Mesendoderm (in vitro differentiated cells): Measurements from ENCODE around the gene AGO4.
A peak's percentile ranks its signal among the peaks of the same experiment; 100 is the strongest.
"Not testable (repeated sequence)": the region's sequence is repeated elsewhere in the genome, so short reads cannot be mapped to it uniquely, and the experiment has no call there.

Experiments
- DNase-seq: peaks from one replicate; pipeline ENCODE4 v3.0.0; 2013
- H2AK5ac ChIP-seq: 2 replicates; pipeline ENCODE4 v1.6.1; 2013; ENCODE audit warnings: low read length, inconsistent platforms
- H2BK120ac ChIP-seq: 2 replicates; pipeline ENCODE4 v1.6.1; 2013; ENCODE audit warnings: low read depth, mild to moderate bottlenecking, low read length, moderate library complexity, mixed read lengths
- H2BK15ac ChIP-seq: replicated peaks from 2 replicates; pipeline ENCODE4 v1.6.1; 2013; ENCODE audit warnings: low read depth, mild to moderate bottlenecking, moderate library complexity
- H2BK5ac ChIP-seq: 2 replicates; pipeline ENCODE4 v1.6.1; 2013; ENCODE audit warnings: low read length, inconsistent platforms
- H3K18ac ChIP-seq: 2 replicates; pipeline ENCODE4 v1.6.1; 2013; ENCODE audit warnings: mild to moderate bottlenecking, low read length, mixed read lengths
- H3K23ac ChIP-seq: one replicate; pipeline ENCODE4 v1.6.1; 2013; ENCODE audit warnings: low read length
- H3K27ac ChIP-seq: 2 replicates; pipeline ENCODE4 v1.5.1; 2013; ENCODE audit warnings: low read depth, mild to moderate bottlenecking, inconsistent platforms, low read length, moderate library complexity
- H3K27me3 ChIP-seq: 2 replicates; pipeline ENCODE4 v1.6.1; 2013; ENCODE audit warnings: low read length, control low read depth, mild to moderate bottlenecking, inconsistent platforms; ENCODE audit not compliant: insufficient read depth, poor library complexity
- H3K36me3 ChIP-seq: 2 replicates; pipeline ENCODE4 v1.6.1; 2013; ENCODE audit warnings: low read length, inconsistent platforms; ENCODE audit not compliant: control insufficient read depth, insufficient read depth
- H3K4ac ChIP-seq: one replicate; pipeline ENCODE4 v1.6.1; 2013; ENCODE audit warnings: low read depth, mild to moderate bottlenecking, low read length, moderate library complexity
- H3K4me1 ChIP-seq: 2 replicates; pipeline ENCODE4 v1.6.1; 2013; ENCODE audit warnings: low read depth, low read length, inconsistent platforms; ENCODE audit not compliant: control insufficient read depth
- H3K4me2 ChIP-seq: 2 replicates; pipeline ENCODE4 v1.6.1; 2013; ENCODE audit warnings: low read length
- H3K4me3 ChIP-seq: 2 replicates; pipeline ENCODE4 v1.5.1; 2013; ENCODE audit warnings: mild to moderate bottlenecking, low read length
- H3K56ac ChIP-seq: one replicate; pipeline ENCODE4 v1.6.1; 2013; ENCODE audit warnings: low read length
- H3K79me1 ChIP-seq: 2 replicates; pipeline ENCODE4 v1.6.1; 2013; ENCODE audit warnings: low read length, inconsistent platforms
- H3K79me2 ChIP-seq: 2 replicates; pipeline ENCODE4 v1.6.1; 2013; ENCODE audit warnings: mild to moderate bottlenecking, low read length; ENCODE audit not compliant: control insufficient read depth, insufficient read depth
- H3K9ac ChIP-seq: 2 replicates; pipeline ENCODE4 v1.6.1; 2013; ENCODE audit warnings: low read length, inconsistent platforms
- H4K5ac ChIP-seq: one replicate; pipeline ENCODE4 v1.6.1; 2013; ENCODE audit warnings: low read length
- H4K8ac ChIP-seq: one replicate; pipeline ENCODE4 v1.6.1; 2013; ENCODE audit warnings: low read depth, mild to moderate bottlenecking, control low read depth, low read length, moderate library complexity
- WGBS: extraction: QIAGEN DNeasy Blood & Tissue Kit; methylation state at CpG from one replicate; pipeline ENCODE4 v1.1.7; 2013; ENCODE audit warnings: low lambda C conversion rate, missing lambda C conversion rate; ENCODE audit not compliant: insufficient coverage; ENCODE audit errors: extremely low coverage; 5-methylcytosine and 5-hydroxymethylcytosine counted together

Gene AGO4

GRCh38 chr1:35885961-35886558 lies 78.2 kb downstream of the AGO4 start:
- H3K79me2 ChIP-seq: peaks cover 48% of the 10 kb centered on the region
- peak; percentile 98 for DNase-seq
- no peak overlapping the region for H3K4me3 ChIP-seq
- H3K9ac ChIP-seq: peak overlapping the region; percentile 65
- peak overlapping the region; percentile 61 for H3K4me2 ChIP-seq
- peak overlapping the region; percentile 9 for H2BK5ac ChIP-seq
- no peak overlapping the region for H2BK120ac ChIP-seq
- peak overlapping the region; percentile 86 for H3K27ac ChIP-seq
- peak overlapping the region; percentile 67 for H2AK5ac ChIP-seq
- peaks cover 25% of the 10 kb centered on the region for H3K4me1 ChIP-seq
- H3K56ac ChIP-seq: peak overlapping the region; percentile 86
- H3K4ac ChIP-seq: peak overlapping the region; percentile 66
- peaks cover 13% of the 10 kb centered on the region for H3K79me1 ChIP-seq
- no peaks in the 10 kb centered on the region for H3K27me3 ChIP-seq
- no peak overlapping the region for H2BK15ac ChIP-seq
- no peak overlapping the region for H4K8ac ChIP-seq
- no CpG with 5 or more reads among the region's 4 CpGs for WGBS
- no peak overlapping the region for H3K23ac ChIP-seq
- H3K18ac ChIP-seq: no peak overlapping the region
- H4K5ac ChIP-seq: no peak overlapping the region
- no peaks in the 10 kb centered on the region for H3K36me3 ChIP-seq

- Histone ChIP-seq H3K27me3 (no peaks in the 10 kb centered on the region), H3K4me2 (peak overlapping the region; percentile 61), H3K9ac (peak overlapping the region; percentile 65), H2BK15ac (no peak overlapping the region), H3K4ac (peak overlapping the region; percentile 66), H3K4me1 (peaks cover 25% of the 10 kb centered on the region), H3K18ac (peak overlapping the region; percentile 69), H2BK120ac (no peak overlapping the region), H3K27ac (peak overlapping the region; percentile 80), H3K79me1 (peaks cover 13% of the 10 kb centered on the region), H3K79me2 (peaks cover 50% of the 10 kb centered on the region), H2BK5ac (peak overlapping the region; percentile 20), H3K36me3 (no peaks in the 10 kb centered on the region), H3K56ac (peak overlapping the region; percentile 86), H3K23ac (peak overlapping the region; percentile 15), H4K8ac (no peak overlapping the region), H4K5ac (no peak overlapping the region), H3K4me3 (no peak overlapping the region), H2AK5ac (peak overlapping the region; percentile 98)
- DNase-seq: peak; percentile 55
- no CpG with 5 or more reads among the region's 3 CpGs for WGBS
Measured at GRCh38 chr1:35886577-35887431, 79.0 kb downstream of the AGO4 start.

GRCh38 chr1:35887508-35887907 lies 79.7 kb downstream of the AGO4 start:
- no peak overlapping the region for H4K8ac ChIP-seq
- WGBS: no CpG with 5 or more reads among the region's 2 CpGs
- H3K4me2 ChIP-seq: peak overlapping the region; percentile 61
- H3K18ac ChIP-seq: peak overlapping the region; percentile 69
- peaks cover 13% of the 10 kb centered on the region for H3K79me1 ChIP-seq
- peaks cover 2% of the 10 kb centered on the region for H3K36me3 ChIP-seq
- peak overlapping the region; percentile 86 for H3K56ac ChIP-seq
- H3K4me1 ChIP-seq: peaks cover 25% of the 10 kb centered on the region
- DNase-seq: no peak
- peak overlapping the region; percentile 65 for H3K9ac ChIP-seq
- H3K27me3 ChIP-seq: no peaks in the 10 kb centered on the region
- H3K79me2 ChIP-seq: peaks cover 52% of the 10 kb centered on the region
- H3K4me3 ChIP-seq: no peak overlapping the region
- no peak overlapping the region for H4K5ac ChIP-seq
- H2AK5ac ChIP-seq: peak overlapping the region; percentile 60
- peak overlapping the region; percentile 20 for H2BK5ac ChIP-seq
- H3K4ac ChIP-seq: no peak overlapping the region
- H2BK15ac ChIP-seq: no peak overlapping the region
- H3K23ac ChIP-seq: no peak overlapping the region
- no peak overlapping the region for H2BK120ac ChIP-seq
- H3K27ac ChIP-seq: peak overlapping the region; percentile 16

- Histone ChIP-seq H3K18ac (no peak overlapping the region), H4K5ac (no peak overlapping the region), H2AK5ac (no peak overlapping the region), H3K79me1 (peaks cover 15% of the 10 kb centered on the region), H3K4ac (no peak overlapping the region), H2BK5ac (no peak overlapping the region), H3K56ac (no peak overlapping the region), H3K27ac (no peak overlapping the region), H3K4me3 (no peak overlapping the region), H3K27me3 (no peaks in the 10 kb centered on the region), H3K79me2 (peaks cover 51% of the 10 kb centered on the region), H3K9ac (no peak overlapping the region), H3K36me3 (peaks cover 5% of the 10 kb centered on the region), H2BK120ac (no peak overlapping the region), H2BK15ac (no peak overlapping the region), H4K8ac (no peak overlapping the region), H3K4me2 (no peak overlapping the region), H3K4me1 (peaks cover 25% of the 10 kb centered on the region), H3K23ac (no peak overlapping the region)
- DNase-seq: no peak
- no CpG with 5 or more reads among the region's 11 CpGs for WGBS
Measured at GRCh38 chr1:35888255-35888654, 80.4 kb downstream of the AGO4 start.

- Histone ChIP-seq H3K79me1 (peaks cover 15% of the 10 kb centered on the region), H3K4me1 (peaks cover 25% of the 10 kb centered on the region), H3K79me2 (peaks cover 47% of the 10 kb centered on the region)
- WGBS: no CpG with 5 or more reads among the region's 3 CpGs
- H4K8ac ChIP-seq, H3K9ac ChIP-seq, H3K18ac ChIP-seq, H3K36me3 ChIP-seq, H3K4me2 ChIP-seq, DNase-seq, H3K23ac ChIP-seq, H4K5ac ChIP-seq, H2BK15ac ChIP-seq, H3K27ac ChIP-seq, H2AK5ac ChIP-seq, H2BK5ac ChIP-seq, H3K4me3 ChIP-seq, H3K27me3 ChIP-seq, H2BK120ac ChIP-seq, H3K56ac ChIP-seq, H3K4ac ChIP-seq: not testable (repeated sequence)
Measured at GRCh38 chr1:35888981-35889380, 81.2 kb downstream of the AGO4 start.
